Measurements from ENCODE around the gene B3GALNT2.
"Not testable (repeated sequence)": the region's sequence is repeated elsewhere in the genome, so short reads cannot be mapped to it uniquely, and the experiment has no call there.

GRCh38 chr1:235546369-235547155 lies 42.3 kb upstream of the B3GALNT2 start:
- TF ChIP-seq POLR2A (IDR thresholded peaks at IDR 0.05; ENCODE audit: control extremely low read depth in 1 of 2, low read depth in 2 of 2, low read length in 2 of 2); CHD2 (IDR thresholded peaks at IDR 0.05; ENCODE audit: low read length): not testable (repeated sequence)

Data from H1 (cell line).